HG03045 (cell line): ENCODE results near the gene CLGN.
"Not testable (repeated sequence)": the region's sequence is repeated elsewhere in the genome, so short reads cannot be mapped to it uniquely, and the experiment has no call there.

ENCODE experiments used
- ATAC-seq: cut with Tn5 transposase; IDR thresholded peaks from one replicate; pipeline ENCODE4 v1.9.1; 2021; ENCODE audit warnings: mild to moderate bottlenecking, moderate library complexity; ENCODE audit not compliant: unreplicated experiment

Gene CLGN

GRCh38 chr4:140427106-140427918 lies at the start of gene CLGN:
Gene CLGN, minus strand, starts transcription at chr4:140427648. Its CDS starts 14,570 bp downstream, at chr4:140413078.
- peak; percentile 83 for ATAC-seq

DNA sequence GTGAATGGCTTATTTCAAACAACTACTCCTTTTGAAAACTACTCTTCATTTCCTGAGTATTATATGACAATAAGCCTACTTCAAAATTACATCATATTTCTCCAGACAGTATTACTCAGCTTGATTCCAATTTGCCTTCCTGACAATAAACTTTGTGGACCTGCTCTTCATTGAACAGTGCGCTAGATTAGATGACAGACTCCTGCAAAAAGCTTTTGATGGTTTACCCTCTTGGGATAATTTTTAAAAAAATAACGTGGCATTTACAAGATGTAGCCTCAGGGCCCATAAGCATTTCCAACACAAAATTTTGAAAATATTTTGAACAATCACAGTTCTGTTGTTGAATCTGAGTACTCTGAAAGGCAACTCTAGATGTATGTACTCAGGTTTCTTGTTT lies 44.7 kb upstream of the CLGN start:
- no peak for ATAC-seq

- no peak for ATAC-seq
Measured at GRCh38 chr4:140469791-140470733, 42.6 kb upstream of the CLGN start.

- no peak for ATAC-seq
Measured at GRCh38 chr4:140466146-140466545, 38.7 kb upstream of the CLGN start.

- no peak for ATAC-seq
Measured at GRCh38 chr4:140463614-140464013, 36.2 kb upstream of the CLGN start.

- no peak for ATAC-seq
Measured at GRCh38 chr4:140463182-140463581, 35.7 kb upstream of the CLGN start.

- ATAC-seq, result no peak
Measured at GRCh38 chr4:140450352-140450751, 22.9 kb upstream of the CLGN start.

GRCh38 chr4:140448830-140449229 lies 21.4 kb upstream of the CLGN start:
- no peak for ATAC-seq

GRCh38 chr4:140448162-140448561 lies 20.7 kb upstream of the CLGN start:
- no peak for ATAC-seq

DNA sequence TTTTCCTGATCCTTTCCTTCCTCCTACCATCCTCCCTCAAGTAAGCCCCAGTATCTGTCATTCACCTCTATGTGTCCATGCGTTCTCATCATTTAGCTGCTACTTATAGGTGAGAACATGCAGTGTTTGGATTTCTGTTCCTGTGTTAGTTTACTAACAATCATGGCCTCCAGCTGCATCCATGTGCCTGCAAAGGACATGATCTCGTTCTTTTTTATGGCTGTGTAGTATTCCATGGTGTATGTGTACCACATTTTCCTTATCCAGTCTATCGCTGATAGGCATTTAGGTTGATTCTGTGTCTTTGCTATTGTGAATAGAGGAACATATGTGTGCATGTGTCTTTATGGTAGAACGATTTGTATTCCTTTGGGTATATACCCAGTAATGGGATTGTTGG lies 16.9 kb upstream of the CLGN start:
- not testable (repeated sequence) for ATAC-seq

DNA sequence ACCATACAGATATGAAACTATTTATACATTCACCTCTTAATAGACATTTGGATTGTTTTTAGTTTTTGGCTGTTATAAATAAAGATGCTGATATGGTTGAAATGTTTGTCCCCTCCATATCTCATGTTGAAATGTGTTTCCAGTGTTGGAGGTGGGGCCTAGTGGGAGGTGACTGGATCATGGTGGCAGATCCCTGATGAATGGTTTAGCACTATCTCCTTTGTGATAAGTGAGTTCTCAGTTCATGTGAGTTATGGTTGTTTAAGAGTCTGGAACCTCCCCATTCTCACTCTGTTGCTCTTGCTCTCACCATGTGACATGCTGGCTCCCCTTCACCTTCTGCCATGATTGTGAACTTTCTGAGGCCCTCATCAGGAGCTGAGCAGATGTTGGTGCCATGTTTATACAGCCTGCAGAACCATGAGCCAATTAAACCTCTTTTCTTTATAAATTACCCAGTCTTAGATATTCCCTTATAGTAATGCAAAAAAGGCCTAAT lies 12.2 kb upstream of the CLGN start:
- no peak for ATAC-seq

GRCh38 chr4:140427919-140428471 lies 547 bp upstream of the CLGN start:
- no peak for ATAC-seq

- peak; percentile 20 for ATAC-seq
Measured at GRCh38 chr4:140426610-140427105, 790 bp downstream of the CLGN start.

- no peak for ATAC-seq
Measured at GRCh38 chr4:140423106-140423505, 4.3 kb downstream of the CLGN start.

GRCh38 chr4:140413130-140413969 lies 14.1 kb downstream of the CLGN start:
- ATAC-seq, result not testable (repeated sequence)

DNA sequence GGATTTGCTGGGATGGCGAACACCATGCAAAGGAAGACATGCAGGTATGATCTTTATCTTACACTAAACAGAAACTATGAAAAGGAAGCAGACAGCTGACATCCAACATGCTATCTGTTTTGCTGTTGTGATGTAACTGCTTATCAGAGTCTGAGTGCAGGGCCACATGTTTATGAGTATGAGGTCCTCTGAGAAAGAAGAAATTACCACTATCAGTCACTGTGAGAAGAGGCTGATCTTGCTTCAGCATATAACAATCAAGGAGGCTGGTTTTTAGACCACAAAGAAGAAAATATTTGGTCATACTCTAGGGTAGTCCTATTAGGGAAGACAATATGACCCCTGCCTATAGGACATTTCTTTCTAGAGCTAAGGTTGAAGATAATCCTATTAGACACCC lies 18.5 kb downstream of the CLGN start:
- no peak for ATAC-seq

DNA sequence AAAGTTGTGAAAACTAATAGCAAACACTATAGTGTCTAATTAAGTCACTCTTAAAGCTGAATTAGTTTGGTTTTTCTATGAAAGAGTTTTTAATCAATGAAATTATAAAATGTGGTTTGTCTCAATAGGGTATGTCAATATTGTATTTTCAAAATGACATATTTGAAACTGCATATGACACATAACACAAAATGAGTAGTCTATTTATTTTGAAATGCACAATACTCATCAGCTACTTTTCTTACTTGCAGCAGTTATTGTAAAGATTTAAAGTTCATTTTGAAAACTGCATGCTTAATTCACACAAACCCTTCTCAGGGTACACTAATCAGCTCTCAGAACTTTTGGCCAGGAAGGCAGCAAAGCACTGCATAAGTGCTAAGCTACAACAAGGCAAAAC lies 21.2 kb downstream of the CLGN start:
- no peak for ATAC-seq

- no peak for ATAC-seq
Measured at GRCh38 chr4:140400111-140400510, 27.3 kb downstream of the CLGN start.

GRCh38 chr4:140395668-140396067 lies 31.8 kb downstream of the CLGN start:
- no peak for ATAC-seq

DNA sequence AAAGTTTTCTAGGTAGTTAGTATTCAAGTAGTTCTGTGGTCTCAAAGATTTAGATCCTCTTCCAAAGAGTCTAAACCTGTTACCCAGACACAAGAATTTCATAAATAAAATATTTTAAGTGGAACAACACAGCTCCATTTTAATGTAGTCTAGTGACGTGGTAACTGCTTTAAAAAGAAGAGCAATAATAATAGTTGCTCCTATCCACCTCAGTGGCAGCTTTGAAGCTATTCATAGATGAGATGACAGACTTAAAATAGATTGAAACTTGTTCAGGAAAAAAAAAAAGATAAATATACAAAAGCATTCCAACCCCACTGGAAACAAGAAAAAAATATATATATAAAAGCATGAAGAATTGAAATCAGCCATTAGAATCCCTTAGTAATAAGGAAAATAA lies 39.4 kb downstream of the CLGN start:
- no peak for ATAC-seq
